HG02885 (cell line): Measurements from ENCODE around the gene CUL7.
"Not testable (repeated sequence)": the region's sequence is repeated elsewhere in the genome, so short reads cannot be mapped to it uniquely, and the experiment has no call there.

Source experiments
- ATAC-seq: cut with Tn5 transposase; IDR thresholded peaks from one replicate; pipeline ENCODE4 v1.9.1; 2021; ENCODE audit warnings: mild to moderate bottlenecking; ENCODE audit not compliant: unreplicated experiment, poor library complexity

Gene CUL7

GRCh38 chr6:43052225-43052841 lies 1.3 kb downstream of the CUL7 start:
- ATAC-seq, result no peak

- no peak for ATAC-seq
These were observed 2.7 kb downstream of the CUL7 start for GRCh38 chr6:43050981-43051380.

GRCh38 chr6:43047998-43048397 lies 5.7 kb downstream of the CUL7 start:
- ATAC-seq, result no peak

GRCh38 chr6:43045371-43045930 lies 8.2 kb downstream of the CUL7 start:
- no peak for ATAC-seq

DNA sequence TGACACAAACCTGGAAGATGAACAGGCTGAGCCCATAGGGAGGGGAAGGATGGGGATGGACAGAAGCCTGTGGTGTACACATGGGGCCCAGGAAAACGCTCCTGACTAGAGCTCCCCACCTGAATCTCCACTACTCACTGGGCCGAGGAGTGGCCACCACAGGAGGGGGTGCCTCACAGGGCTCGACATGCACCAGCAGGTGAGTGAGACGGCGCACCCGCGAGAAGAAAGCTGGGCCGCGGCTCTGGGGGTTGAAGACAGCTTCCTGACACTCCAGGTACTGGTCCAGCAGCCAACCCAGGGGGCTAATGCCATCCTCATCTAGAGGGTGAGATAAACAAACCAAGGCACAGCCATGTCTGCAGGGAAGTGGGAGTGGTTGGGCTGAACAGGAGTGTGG lies 10.3 kb downstream of the CUL7 start:
- no peak for ATAC-seq

GRCh38 chr6:43041475-43041874 lies 12.2 kb downstream of the CUL7 start:
- not testable (repeated sequence) for ATAC-seq

DNA sequence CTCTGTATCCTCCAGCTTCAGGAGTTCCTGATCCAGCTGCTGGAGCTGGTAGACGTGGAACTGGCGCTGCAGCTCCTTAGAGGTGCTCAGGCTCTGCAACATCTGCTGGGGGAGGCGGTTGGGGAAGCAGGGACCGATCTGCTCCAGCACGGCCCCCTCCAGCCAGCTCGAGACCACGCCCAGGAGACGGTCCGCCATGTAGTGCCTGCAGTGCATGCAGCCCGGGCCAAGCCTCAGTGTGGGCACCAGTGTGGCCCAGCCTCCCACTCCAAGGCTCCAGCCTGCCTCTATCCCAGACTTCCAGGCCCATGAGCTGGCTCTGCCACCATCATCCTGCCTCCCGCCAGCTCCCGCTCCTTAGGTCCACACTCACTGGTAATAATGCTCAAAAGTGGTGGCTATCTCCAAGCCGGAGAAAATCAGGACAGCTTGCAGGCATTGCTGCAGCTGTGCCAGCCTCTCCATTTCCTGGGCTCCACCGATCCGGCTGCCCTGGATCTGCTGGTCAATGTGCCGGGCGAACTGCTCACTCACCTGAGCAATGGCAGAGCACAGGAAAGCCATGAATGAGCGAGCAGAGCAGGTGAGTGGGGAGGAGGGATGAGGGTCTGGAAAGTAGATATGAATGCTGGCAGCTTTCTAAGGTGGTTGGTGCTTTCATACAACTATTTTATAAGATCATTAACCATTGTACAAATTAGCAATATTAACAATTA lies 13.0 kb downstream of the CUL7 start:
- ATAC-seq, result no peak

DNA sequence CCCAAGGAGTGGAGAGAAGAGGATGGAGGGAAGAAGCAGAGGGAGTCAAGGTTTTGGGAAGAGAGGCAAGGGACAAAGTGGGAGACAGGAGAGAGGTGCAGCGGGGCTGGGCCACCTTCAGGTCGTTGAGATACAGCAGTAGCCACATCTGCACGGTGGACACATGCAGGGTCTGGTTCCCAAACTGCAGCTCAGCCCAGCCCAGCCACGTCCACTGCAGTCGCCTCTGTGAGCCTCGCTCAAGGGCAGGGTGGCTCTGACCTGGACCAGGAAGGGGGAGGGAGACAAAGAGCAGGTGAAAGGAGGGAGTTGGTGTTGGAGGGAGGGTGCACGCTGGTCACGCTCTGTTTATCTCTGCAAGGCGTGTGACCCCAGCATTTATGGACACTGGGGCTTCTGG lies 14.9 kb downstream of the CUL7 start:
- no peak for ATAC-seq

GRCh38 chr6:43037706-43038105 lies 15.9 kb downstream of the CUL7 start:
- no peak for ATAC-seq

GRCh38 chr6:43037197-43037596 lies 16.5 kb downstream of the CUL7 start:
- no peak for ATAC-seq

DNA sequence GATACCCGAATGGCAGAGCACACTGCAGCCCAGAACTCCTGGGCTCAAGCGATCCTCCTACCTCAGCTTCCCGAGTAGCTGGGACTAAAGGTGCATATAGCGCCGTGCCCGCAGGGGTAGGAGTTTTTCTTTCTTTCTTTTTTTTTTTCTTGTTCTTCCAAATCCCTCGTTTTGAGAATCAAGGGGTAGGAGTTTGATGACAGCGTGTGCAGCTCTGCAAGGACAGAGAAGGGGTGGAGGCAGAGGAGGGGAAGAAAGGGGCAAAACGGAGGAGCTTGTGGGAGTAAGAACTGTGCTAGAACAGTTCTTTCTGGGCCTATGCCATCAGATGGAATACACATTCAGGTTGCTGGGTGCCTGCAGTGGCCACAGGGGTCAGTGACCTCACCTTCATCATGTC lies 16.9 kb downstream of the CUL7 start:
- ATAC-seq, result no peak

DNA sequence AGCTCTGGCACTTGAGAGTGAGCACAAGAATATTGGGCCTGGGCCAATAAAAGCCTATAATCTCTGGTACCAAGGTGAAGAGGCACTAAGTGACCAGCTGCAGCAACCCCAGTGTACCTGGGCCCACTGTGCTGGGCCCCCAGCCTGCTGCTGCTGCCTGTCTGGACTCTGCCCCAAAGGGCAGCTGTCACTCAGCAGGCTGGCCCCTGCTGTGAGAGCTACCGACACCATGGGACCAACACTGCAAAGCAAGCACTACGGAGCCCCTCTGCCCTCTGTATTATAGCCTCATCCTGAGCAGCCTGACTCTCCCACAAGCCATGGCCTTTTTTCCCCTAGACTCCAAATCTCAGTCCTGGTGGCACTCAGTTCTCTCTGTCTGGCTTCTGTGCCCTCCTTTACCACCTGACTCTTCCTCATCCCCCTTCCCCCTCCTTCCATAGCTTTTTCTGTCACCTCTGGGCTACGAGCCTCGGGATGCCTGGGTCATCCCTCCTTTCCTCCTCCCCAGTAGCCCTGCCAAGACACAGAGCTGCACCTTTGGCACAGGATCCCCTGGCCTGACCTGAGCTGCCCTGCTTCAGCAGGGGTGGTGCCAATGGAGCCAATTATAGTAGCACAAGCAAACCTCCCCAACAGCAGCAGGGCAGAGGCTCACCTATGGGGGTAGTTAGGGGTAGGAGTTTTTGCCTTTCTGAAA lies 18.0 kb downstream of the CUL7 start:
- no peak for ATAC-seq

DNA sequence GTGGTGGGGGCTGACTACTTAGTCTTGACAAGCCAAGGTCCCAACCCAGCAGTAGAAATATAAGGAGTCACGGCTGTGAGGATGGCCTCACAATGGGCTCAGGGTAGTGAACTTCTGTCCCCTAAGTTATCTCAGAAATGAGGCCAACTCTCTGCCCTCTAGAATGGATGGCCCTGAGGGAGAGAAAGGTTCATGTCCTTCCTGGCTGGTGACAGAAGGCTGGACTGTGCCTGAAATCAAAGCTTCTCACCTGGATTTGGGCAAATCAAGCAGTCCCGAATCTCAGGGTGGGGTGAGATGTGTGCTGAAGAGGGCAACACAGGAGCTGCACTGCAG lies 19.5 kb downstream of the CUL7 start:
- ATAC-seq, result no peak

GRCh38 chr6:43033496-43034189 lies 20.0 kb downstream of the CUL7 start:
- no peak for ATAC-seq

DNA sequence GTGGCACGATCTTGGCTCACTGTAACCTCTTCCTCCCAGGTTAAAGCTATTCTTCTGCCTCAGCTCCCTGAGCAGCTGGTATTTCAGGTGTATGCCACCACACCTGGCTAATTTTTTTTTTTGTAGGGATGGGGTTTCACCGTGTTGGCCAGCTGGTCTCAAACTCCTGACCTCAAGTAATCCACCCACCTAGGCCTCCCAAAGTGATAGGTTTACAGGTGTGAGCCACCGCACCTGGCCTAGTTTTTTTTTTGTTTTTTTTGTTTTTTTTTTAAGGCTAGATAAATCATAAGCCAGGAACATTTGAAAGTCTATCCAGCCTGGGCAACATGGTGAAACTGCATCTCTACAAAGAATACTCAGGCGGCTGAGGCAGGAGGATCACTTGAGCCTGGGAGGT lies 21.3 kb downstream of the CUL7 start:
- ATAC-seq, result no peak

DNA sequence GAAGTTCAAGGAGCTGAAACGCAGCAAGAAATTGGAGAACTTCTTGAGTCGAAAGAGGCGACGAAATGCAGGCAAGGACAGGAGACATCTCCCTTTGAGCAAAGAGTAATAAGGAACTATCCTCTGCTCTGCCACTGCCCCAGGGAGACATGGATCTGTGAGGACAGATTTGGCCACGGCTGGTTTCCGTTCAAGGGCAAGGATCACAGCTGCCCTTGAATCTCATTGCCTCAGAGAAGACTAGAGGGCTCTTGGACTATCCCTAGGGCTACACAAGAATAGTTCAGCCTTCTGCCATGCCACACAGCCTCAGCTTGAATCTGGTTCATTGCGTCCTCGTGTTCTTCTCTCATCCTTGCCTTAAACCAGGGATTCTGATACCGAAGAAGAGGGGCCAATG lies 24.5 kb downstream of the CUL7 start:
- ATAC-seq, result no peak

DNA sequence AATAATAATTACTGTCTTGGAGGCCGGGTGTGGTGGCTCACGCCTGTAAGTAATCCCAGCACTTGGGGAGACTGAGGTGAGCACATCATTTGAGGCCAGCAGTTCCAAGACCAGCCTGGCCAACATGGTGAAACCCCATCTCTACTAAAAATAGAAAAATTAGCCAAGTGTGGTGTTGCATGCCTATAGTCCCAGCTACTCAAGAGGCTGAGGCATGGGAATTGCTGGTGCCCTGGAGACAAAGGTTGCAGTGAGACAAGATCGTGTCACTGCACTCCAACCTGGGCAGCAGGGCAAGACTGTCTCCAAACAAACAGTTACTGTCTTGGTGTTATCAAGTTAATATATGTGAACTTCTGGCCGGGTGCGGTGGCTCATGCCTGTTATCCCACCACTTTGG lies 27.3 kb downstream of the CUL7 start:
- no peak for ATAC-seq

DNA sequence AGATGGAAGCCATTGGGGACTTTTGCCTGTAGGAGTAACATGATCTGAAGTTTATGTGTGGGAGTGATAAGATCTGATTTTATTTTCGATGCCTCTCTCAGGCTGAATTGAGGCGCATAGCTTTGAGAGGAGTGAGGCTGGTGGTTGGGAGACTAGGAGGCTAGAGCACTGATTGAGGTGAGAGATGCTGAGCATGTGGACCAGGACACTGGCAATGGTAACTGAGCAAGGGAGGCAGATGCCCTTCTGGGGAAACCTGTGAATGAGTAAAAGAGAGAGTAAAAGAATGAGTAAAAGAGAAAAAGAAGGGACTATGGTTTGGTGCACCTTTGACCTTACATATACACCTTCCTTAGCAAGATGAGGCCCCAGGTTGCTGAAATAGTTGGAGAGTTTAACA lies 29.2 kb downstream of the CUL7 start:
- ATAC-seq, result no peak

DNA sequence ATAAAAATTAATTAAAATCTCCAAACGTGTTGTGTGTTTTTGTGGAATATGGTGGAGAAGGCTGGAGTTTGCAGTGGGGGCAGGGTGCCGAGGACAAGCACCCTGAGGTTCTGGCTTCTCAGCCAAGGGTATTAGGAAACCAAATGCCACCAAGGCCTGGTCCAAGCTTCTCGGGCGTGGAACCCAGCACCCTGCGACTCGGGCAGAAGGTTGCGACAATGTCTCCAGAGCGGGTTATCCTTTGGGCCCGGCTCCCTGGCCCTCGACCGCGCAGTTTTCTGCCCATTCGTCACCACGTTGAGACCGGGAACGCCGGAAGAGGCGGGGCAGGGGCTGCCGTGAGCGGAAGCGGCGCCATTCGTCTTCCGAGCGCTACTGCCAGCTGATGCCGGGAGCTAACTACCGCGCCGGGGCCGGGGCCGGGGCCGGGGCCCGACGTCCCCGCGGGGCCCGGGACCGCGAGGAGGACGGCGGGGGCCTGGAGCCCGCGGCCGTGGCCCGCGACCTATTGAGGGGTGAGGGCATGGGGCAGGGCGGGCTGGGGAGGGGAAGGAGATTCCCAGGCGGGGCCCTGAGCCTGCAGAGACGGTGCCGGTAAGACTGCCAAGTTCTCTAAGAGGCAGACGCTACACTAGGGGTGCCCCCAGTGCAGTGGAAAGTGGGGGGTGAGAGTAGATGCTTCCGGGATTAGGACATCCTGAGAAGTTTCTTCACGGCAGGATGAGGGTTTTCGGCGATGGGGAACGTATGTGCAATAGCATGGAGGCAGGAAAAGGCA lies 32.2 kb downstream of the CUL7 start, which contains the start of gene RRP36:
RRP36 (plus strand) TSS at position 354 of the 778 bp plus-strand sequence; CDS start at position 386, 32 bp downstream.
- ATAC-seq, result peak; percentile 84

DNA sequence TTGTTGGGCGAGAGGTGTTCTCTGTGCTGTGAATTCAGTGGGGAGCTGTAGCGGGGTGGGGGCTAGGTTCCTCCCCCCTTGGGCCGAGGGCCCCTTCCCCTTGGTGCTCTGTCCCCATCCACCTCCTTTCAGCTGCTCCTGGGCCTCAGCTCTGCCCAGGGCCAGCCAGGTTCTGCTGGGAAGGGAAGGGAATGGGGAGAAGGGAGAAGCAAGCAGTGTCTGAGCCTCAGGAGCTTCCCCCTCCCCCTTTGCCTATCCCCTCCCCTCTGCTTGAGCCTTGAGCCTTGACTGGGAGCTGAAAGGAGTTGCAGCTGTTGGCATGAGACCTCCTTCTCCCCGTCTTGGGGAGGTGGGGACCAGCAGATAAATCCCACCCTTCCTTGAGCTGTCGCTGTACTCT lies 32.8 kb downstream of the CUL7 start:
- ATAC-seq, result no peak
